A549 (cell line): ENCODE measurements around the gene TRIM39. TPM values are rescaled to one million over a fixed set of nuclear protein-coding genes. Genes with fewer than 3 reads are reported as not detected.

Source experiments
- ATAC-seq, 2 experiments: fragments of 200-7000 bp in 1 of 2; fragments of >200 bp in 1 of 2; cut with Nextera tagmentation in 1 of 2; cut with Tn5 transposase in 1 of 2; 3 replicates each; pipeline versions ENCODE4 v1.8.0 to v1.9.1; 2018 to 2020; ENCODE audit warnings: mild to moderate bottlenecking in 1 of 2, moderate library complexity in 1 of 2
- CTCF ChIA-PET: fragments of 300-600 bp; sonication (Branson Sonifier 250); formaldehyde crosslinking; extraction: SDS; loops from one replicate; lab custom pipeline; 2021; ENCODE audit warnings: antibody characterized with exemption, inconsistent platforms; lab: Yijun Ruan, JAX
- POLR2A ChIA-PET: fragments of 350-600 bp; formaldehyde crosslinking; extraction: SDS; loops from one replicate; lab custom pipeline; 2021; ENCODE audit warnings: antibody characterized with exemption, inconsistent platforms; lab: Yijun Ruan, JAX
- DNase-seq, 2 experiments: peaks; one replicate each; pipeline versions ENCODE4 v3.0.0 to v3.0.0-alpha.2; 2011 to 2016; ENCODE audit warnings: low read depth in 1 of 2, low spot score in 1 of 2
- FAIRE-seq: peaks from 2 replicates; lab custom pipeline; 2011; peaks lifted over from hg19 to GRCh38; lab: Jason Lieb, UNC
- H3K27ac ChIP-seq, 2 experiments: fragments of >200 bp; sonication (Bioruptor Twin); formaldehyde crosslinking; 3 replicates each; pipeline ENCODE4 v1.5.1; 2016 to 2017
- H3K4me1 ChIP-seq: fragments of >200 bp; sonication (Bioruptor Twin); formaldehyde crosslinking; 3 replicates; pipeline ENCODE4 v1.6.1; 2016
- H3K4me2 ChIP-seq: fragments of >200 bp; sonication (Bioruptor Twin); formaldehyde crosslinking; 3 replicates; pipeline ENCODE4 v1.6.1; 2016
- H3K4me3 ChIP-seq: fragments of >200 bp; sonication (Bioruptor Twin); formaldehyde crosslinking; 3 replicates; pipeline ENCODE4 v1.5.1; 2016
- H3K9me3 ChIP-seq: fragments of >200 bp; sonication (Bioruptor Twin); formaldehyde crosslinking; 3 replicates; pipeline ENCODE4 v1.6.1; 2016
- BHLHE40 ChIP-seq: IDR thresholded peaks from 2 replicates; pipeline ENCODE4 v1.6.1; 2012; ENCODE audit warnings: low read depth, low read length, inconsistent platforms
- CBX8 ChIP-seq: fragments of 200-600 bp; sonication (generic); IDR thresholded peaks from 2 replicates; pipeline ENCODE4 v1.6.1; 2016
- CEBPB ChIP-seq, 2 experiments: fragments of >200 bp in 1 of 2; sonication (Bioruptor Twin) in 1 of 2; formaldehyde crosslinking in 1 of 2; IDR thresholded peaks; 2 replicates each; pipeline ENCODE4 v1.6.1; 2012 to 2016
- CHD4 ChIP-seq: fragments of 200-600 bp; sonication (generic); IDR thresholded peaks from 2 replicates; pipeline ENCODE4 v1.6.1; 2016; ENCODE audit warnings: antibody characterized with exemption, mild to moderate bottlenecking, borderline replicate concordance
- EHF ChIP-seq: fragments of 250-450 bp; sonication (Bioruptor Pico); IDR thresholded peaks from 2 replicates; pipeline ENCODE4 v1.5.0; 2020; ENCODE audit warnings: mild to moderate bottlenecking
- EHMT2 ChIP-seq: fragments of 200-600 bp; sonication (generic); IDR thresholded peaks from 2 replicates; pipeline ENCODE4 v1.6.1; 2016; ENCODE audit warnings: antibody characterized with exemption, low read depth, mild to moderate bottlenecking, moderate library complexity
- EP300 ChIP-seq, 2 experiments: fragments of >200 bp; sonication (Bioruptor Twin); formaldehyde crosslinking; IDR thresholded peaks; 2 replicates in 1 of 2; 3 replicates in 1 of 2; pipeline ENCODE4 v1.6.1; 2016 to 2017
- HEYL ChIP-seq: fragments of 250-450 bp; sonication (Bioruptor Pico); IDR thresholded peaks from 2 replicates; pipeline ENCODE4 v1.8.0; 2021; ENCODE audit warnings: mild to moderate bottlenecking, moderate library complexity
- HMGXB4 ChIP-seq: fragments of 250-450 bp; sonication (Bioruptor Pico); IDR thresholded peaks from 2 replicates; pipeline ENCODE4 v1.5.0; 2021; ENCODE audit warnings: mild to moderate bottlenecking, moderate library complexity, borderline replicate concordance
- HOXA7 ChIP-seq: fragments of 250-450 bp; sonication (Bioruptor Pico); IDR thresholded peaks from 2 replicates; pipeline ENCODE4 v1.5.0; 2020; ENCODE audit warnings: mild to moderate bottlenecking, moderate library complexity
- HOXB13 ChIP-seq: fragments of 250-450 bp; sonication (Bioruptor Pico); IDR thresholded peaks from 2 replicates; pipeline ENCODE4 v1.5.0; 2020; ENCODE audit warnings: low read depth, mild to moderate bottlenecking, moderate library complexity
- JUNB ChIP-seq: fragments of >200 bp; sonication (Bioruptor Twin); formaldehyde crosslinking; IDR thresholded peaks from 2 replicates; pipeline ENCODE4 v1.6.1; 2016
- KDM1A ChIP-seq: fragments of 200-600 bp; sonication (generic); IDR thresholded peaks from 2 replicates; pipeline ENCODE4 v1.6.1; 2016; ENCODE audit warnings: low read depth, mild to moderate bottlenecking
- MAFK ChIP-seq: fragments of 450-650 bp; IDR thresholded peaks from 2 replicates; pipeline ENCODE4 v1.6.1; 2014; ENCODE audit not compliant: partially characterized antibody
- MAZ ChIP-seq: fragments of 150-350 bp; IDR thresholded peaks from 2 replicates; pipeline ENCODE4 v1.6.1; 2014; ENCODE audit warnings: antibody characterized with exemption, low read depth, low read length, borderline replicate concordance
- MYC ChIP-seq: IDR thresholded peaks from 2 replicates; pipeline ENCODE4 v1.6.1; 2012; ENCODE audit warnings: mild to moderate bottlenecking, inconsistent platforms, low read length, improper control_type of control experiment, borderline replicate concordance
- NPAS2 ChIP-seq: fragments of 250-450 bp; sonication (Bioruptor Pico); IDR thresholded peaks from 2 replicates; pipeline ENCODE4 v1.8.0; 2022; ENCODE audit warnings: mild to moderate bottlenecking, moderate library complexity, borderline replicate concordance
- PHF8 ChIP-seq: fragments of 200-600 bp; sonication (generic); IDR thresholded peaks from 2 replicates; pipeline ENCODE4 v1.6.1; 2016; ENCODE audit warnings: low read depth, mild to moderate bottlenecking, antibody characterized with exemption, moderate library complexity, borderline replicate concordance
- RAD21 ChIP-seq, 2 experiments: fragments of >200 bp in 1 of 2; sonication (Bioruptor Twin) in 1 of 2; formaldehyde crosslinking in 1 of 2; IDR thresholded peaks in 1 of 2; conservative IDR thresholded peaks in 1 of 2; 2 replicates in 1 of 2; 3 replicates in 1 of 2; pipeline ENCODE4 v1.6.1; 2012 to 2018; ENCODE audit warnings: inconsistent platforms in 1 of 2
- RNF2 ChIP-seq: fragments of 200-600 bp; sonication (generic); IDR thresholded peaks from 2 replicates; pipeline ENCODE4 v1.6.1; 2016; ENCODE audit warnings: low read depth, mild to moderate bottlenecking, antibody characterized with exemption, moderate library complexity, borderline replicate concordance
- SMC3 ChIP-seq: fragments of >200 bp; sonication (Bioruptor Twin); formaldehyde crosslinking; IDR thresholded peaks from 3 replicates; pipeline ENCODE4 v1.6.1; 2018; ENCODE audit warnings: inconsistent platforms
- TP53 ChIP-seq: fragments of 250-450 bp; sonication (Bioruptor Pico); IDR thresholded peaks from 2 replicates; pipeline ENCODE4 v1.5.0; 2021; ENCODE audit warnings: mild to moderate bottlenecking, moderate library complexity
- USF2 ChIP-seq: fragments of 450-650 bp; IDR thresholded peaks from 2 replicates; pipeline ENCODE4 v1.6.1; 2014; ENCODE audit warnings: antibody characterized with exemption
- ZC3H11A ChIP-seq: fragments of 450-650 bp; IDR thresholded peaks from 2 replicates; pipeline ENCODE4 v1.6.1; 2014; ENCODE audit warnings: antibody characterized with exemption, mild to moderate bottlenecking
- ZFP36 ChIP-seq: fragments of 450-650 bp; IDR thresholded peaks from 2 replicates; pipeline ENCODE4 v1.6.1; 2014; ENCODE audit warnings: borderline replicate concordance; ENCODE audit not compliant: partially characterized antibody
- ZSCAN20 ChIP-seq: fragments of 250-450 bp; sonication (Bioruptor Pico); IDR thresholded peaks from 2 replicates; pipeline ENCODE4 v1.8.0; 2022; ENCODE audit warnings: mild to moderate bottlenecking, moderate library complexity
- WGBS: methylation state at CpG from one replicate; pipeline ENCODE4 v1.1.6; 2017; ENCODE audit errors: missing lambda C conversion rate; 5-methylcytosine and 5-hydroxymethylcytosine counted together
- polyA plus RNA-seq, 4 experiments: library from polyadenylated mRNA; depleted of rRNA in 3 of 4; stranded (reverse); fragments of >200 nt; fragmentation: RNase III in 1 of 4; extraction: RNeasy Plus Mini Kit Qiagen cat#74134 plus additional on column Dnase treatment in 1 of 4; gene quantifications; 2 replicates in 3 of 4; 3 replicates in 1 of 4; pipeline ENCODE4 v1.2.3, GENCODE V29; 2011 to 2017
- TF ChIP-seq, protein P1 (sequence below): IDR thresholded peaks from 2 replicates; pipeline ENCODE4 v1.6.1; 2012; ENCODE audit warnings: low read depth, borderline replicate concordance

Gene TRIM39
- polyA plus RNA-seq, 2 of the 4 experiments (the other 2 are of a cell fraction) = 7.1 to 8.1 TPM

DNA sequence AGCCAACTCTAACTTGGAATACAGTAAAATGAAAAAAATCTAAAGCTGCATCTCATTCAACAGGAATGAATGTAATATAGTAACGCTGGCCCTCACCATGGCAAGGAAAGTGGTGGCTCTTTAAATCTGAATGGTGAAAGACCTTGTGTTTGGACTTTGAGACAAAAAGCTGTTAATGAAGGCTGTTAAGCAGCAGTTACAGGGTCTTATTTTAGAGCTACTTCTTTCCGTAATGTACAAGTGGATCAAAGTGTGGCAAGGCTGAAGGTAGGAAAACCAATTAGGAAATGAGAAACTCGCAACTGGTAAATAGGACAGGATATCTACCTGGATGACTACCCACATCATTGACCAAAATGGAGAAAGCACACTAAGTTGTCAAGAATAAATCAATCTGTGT, 11.6 kb upstream of the TRIM39 start:
- no peak for FAIRE-seq
- TF ChIP-seq ZSCAN20 (CRISPR knock-in tag) = no peak
- TF ChIP-seq JUNB = no peak
- TF ChIP-seq, protein P1, sequence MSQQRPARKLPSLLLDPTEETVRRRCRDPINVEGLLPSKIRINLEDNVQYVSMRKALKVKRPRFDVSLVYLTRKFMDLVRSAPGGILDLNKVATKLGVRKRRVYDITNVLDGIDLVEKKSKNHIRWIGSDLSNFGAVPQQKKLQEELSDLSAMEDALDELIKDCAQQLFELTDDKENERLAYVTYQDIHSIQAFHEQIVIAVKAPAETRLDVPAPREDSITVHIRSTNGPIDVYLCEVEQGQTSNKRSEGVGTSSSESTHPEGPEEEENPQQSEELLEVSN = no peak
- TF ChIP-seq NPAS2 (CRISPR knock-in tag) = no peak
- TF ChIP-seq ZC3H11A = no peak
- no peak for TF ChIP-seq KDM1A
- TF ChIP-seq MYC = no peak
- TF ChIP-seq CHD4 = no peak
- TF ChIP-seq, all 56 proteins: peak for 0
- no peak for ATAC-seq
- ChIA-PET CTCF (interaction anchor here (1.0 kb wide), 1 partner anchor 14 kb away, joined by 3 read pairs; no protein-coding TSS in a partner anchor), POLR2A (no interaction called here)
- no peak for DNase-seq
- Histone ChIP-seq H3K27ac (no peak overlapping the region), H3K4me1 (0 out of 3 replicates have a peak, but pooled peaks cover 2% of the 10 kb centered on the region), H3K4me2 (no peak overlapping the region), H3K9me3 (no peaks in the 10 kb centered on the region), H3K4me3 (no peak overlapping the region)
- 92% methylated on average over 3 of the region's 3 CpGs for WGBS

DNA sequence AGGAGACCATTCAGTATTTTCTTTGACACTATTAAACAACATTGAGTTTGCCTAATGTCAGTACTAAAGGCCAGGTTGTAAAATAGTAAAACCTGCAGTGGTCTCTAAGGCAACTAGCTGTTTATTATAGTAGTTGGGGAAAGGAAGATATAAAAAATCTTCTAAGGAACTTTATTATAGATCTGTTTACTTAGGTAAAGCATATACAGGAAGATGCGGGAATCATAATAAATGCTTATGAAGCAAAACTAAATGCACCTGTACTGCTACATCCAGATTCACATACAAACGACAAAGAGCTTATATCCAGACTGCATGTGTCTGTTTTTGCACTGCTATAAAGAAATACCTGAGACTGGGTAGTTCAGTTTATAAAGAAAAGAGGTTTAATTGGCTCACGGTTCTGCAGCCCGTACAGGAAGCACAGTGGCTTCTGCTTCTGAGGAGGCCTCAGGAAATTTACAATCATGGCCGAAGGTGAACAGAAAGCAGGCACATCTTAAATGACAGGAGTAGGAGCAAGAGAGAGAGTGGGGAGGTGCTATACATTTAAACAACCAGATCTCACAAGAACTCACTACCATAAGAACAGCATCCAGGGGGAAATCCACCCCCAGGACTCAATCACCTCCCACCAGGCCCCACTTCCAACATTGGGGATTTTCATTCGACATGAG, 8.7 kb upstream of the TRIM39 start:
- FAIRE-seq (no peak), DNase-seq (no peak), ATAC-seq (no peak)
- no peak overlapping the region for H3K4me3 ChIP-seq
- H3K4me2 ChIP-seq = no peak overlapping the region
- WGBS = 89% methylated on average over 6 of the region's 6 CpGs
- POLR2A ChIA-PET = no interaction called here
- peaks cover 1% of the 10 kb centered on the region; the same call in 1 of the 3 replicates for H3K4me1 ChIP-seq
- no peaks in the 10 kb centered on the region for H3K9me3 ChIP-seq
- CTCF ChIA-PET = interaction anchor here (0.7 kb wide), 1 partner anchor 20 kb away, joined by 4 read pairs; no protein-coding TSS in a partner anchor
- H3K27ac ChIP-seq = no peak overlapping the region
- TF ChIP-seq JUNB (no peak), MAFK (peak; percentile 29), HOXA7 (CRISPR knock-in tag) (no peak), CEBPB (IDR thresholded peaks at IDR 0.05) (no peak)

DNA sequence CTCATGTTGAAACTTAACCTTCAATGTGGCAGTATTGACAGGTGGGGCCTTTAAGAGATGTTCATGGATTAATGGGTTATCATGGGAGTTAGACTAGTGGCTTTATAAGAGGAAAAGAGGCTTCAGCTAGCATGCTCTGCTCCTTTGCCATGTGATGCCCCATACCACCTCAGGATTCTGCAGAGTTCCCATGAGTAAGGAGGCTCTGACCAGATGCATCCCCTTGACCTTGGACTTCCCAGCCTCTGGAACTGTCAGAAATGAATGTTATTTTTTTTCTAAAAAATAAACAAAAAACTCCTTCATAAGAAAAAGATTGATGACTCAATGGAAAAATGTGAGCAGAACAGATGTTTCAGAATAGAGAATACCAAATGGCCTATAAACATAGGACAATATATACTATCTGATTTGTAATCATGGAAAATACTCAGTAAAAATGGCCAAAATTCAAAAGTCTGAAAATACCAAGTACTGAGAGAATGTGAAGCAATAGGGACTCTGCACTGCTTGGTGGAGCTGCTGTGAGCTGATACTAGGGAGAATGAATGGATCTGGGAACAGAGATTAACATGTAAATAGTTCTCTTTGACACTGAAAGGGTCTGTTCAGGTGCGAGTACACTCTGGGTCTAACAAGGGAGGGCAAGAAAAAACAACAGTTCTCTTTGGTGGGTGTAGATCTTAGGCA, 7.4 kb upstream of the TRIM39 start:
- ChIA-PET POLR2A (no interaction called here), CTCF (interaction anchor here (0.6 kb wide), 1 partner anchor 22 kb away, joined by 3 read pairs; no protein-coding TSS in a partner anchor)
- no peaks in the 10 kb centered on the region for H3K9me3 ChIP-seq
- no peak for DNase-seq
- 93% methylated on average over 1 of the region's 1 CpG for WGBS
- H3K4me1 ChIP-seq = peaks cover 14% of the 10 kb centered on the region; the same call in 2 of the 3 replicates
- H3K4me3 ChIP-seq = no peak overlapping the region
- no peak for FAIRE-seq
- no peak overlapping the region for H3K27ac ChIP-seq
- no peak overlapping the region for H3K4me2 ChIP-seq
- ATAC-seq = no peak
- TF ChIP-seq HOXB13 (CRISPR knock-in tag) = no peak
- no peak for TF ChIP-seq PHF8
- TF ChIP-seq TP53 = no peak
- no peak for TF ChIP-seq USF2
- no peak for TF ChIP-seq RNF2
- no peak for TF ChIP-seq EHMT2
- TF ChIP-seq HEYL (CRISPR knock-in tag) = no peak
- no peak for TF ChIP-seq ZFP36
- TF ChIP-seq EP300 (IDR thresholded peaks at IDR 0.05) = no peak
- TF ChIP-seq CBX8 = no peak
- no peak for TF ChIP-seq ZSCAN20 (CRISPR knock-in tag)
- no peak for TF ChIP-seq MAFK
- no peak for TF ChIP-seq SMC3
- no peak for TF ChIP-seq HMGXB4
- no peak for TF ChIP-seq MAZ
- no peak for TF ChIP-seq HOXA7 (CRISPR knock-in tag)
- TF ChIP-seq RAD21 (conservative IDR thresholded peaks at IDR 0.05 in 1 of 2, IDR thresholded peaks at IDR 0.05 in 1 of 2) = no peak
- TF ChIP-seq EHF (CRISPR knock-in tag) = no peak
- TF ChIP-seq BHLHE40 = no peak
